HL-60 (cell line): Measurements from ENCODE around the gene HOXB2.

Experiments
- DNase-seq, 2 experiments: peaks; one replicate each; pipeline ENCODE4 v3.0.0-alpha.2; 2010 to 2020; ENCODE audit warnings: low read depth in 1 of 2, low spot score in 1 of 2
- H3K27ac ChIP-seq: fragments of 250-450 bp; sonication (Bioruptor Pico); replicated peaks from 2 replicates; pipeline ENCODE4 v1.5.1; 2020; ENCODE audit warnings: mild to moderate bottlenecking, moderate library complexity
- H3K27me3 ChIP-seq: fragments of 250-450 bp; sonication (Bioruptor Pico); 2 replicates; pipeline ENCODE4 v1.5.1; 2021; ENCODE audit warnings: mild to moderate bottlenecking, moderate library complexity; ENCODE audit not compliant: insufficient read depth, poor library complexity, severe bottlenecking
- H3K4me3 ChIP-seq: replicated peaks from 2 replicates; pipeline ENCODE4 v1.5.1; 2011; ENCODE audit warnings: mild to moderate bottlenecking, control low read depth, low read length; ENCODE audit not compliant: insufficient read depth
- CTCF ChIP-seq: IDR thresholded peaks from one replicate; pipeline ENCODE4 v1.5.1; 2011; ENCODE audit warnings: low read length, control low read depth, inconsistent platforms; ENCODE audit not compliant: insufficient read depth
- GABPA ChIP-seq: IDR thresholded peaks from 2 replicates; pipeline ENCODE4 v1.6.1; 2012; ENCODE audit warnings: low read depth
- POLR2AphosphoS5 ChIP-seq: IDR thresholded peaks from 2 replicates; pipeline ENCODE4 v1.6.1; 2012; ENCODE audit warnings: low read depth
- REST ChIP-seq: IDR thresholded peaks from 2 replicates; pipeline ENCODE4 v1.6.1; 2012; ENCODE audit warnings: low read depth; ENCODE audit not compliant: insufficient replicate concordance
- SPI1 ChIP-seq: IDR thresholded peaks from 2 replicates; pipeline ENCODE4 v1.6.1; 2012; ENCODE audit warnings: low read depth, mild to moderate bottlenecking, borderline replicate concordance

HOXB2 gene

GRCh38 chr17:48528936-48529682, 15.8 kb downstream of the HOXB2 start:
- no peak for DNase-seq
- no peak overlapping the region for H3K27ac ChIP-seq
- no peak for TF ChIP-seq POLR2AphosphoS5
- no peak for TF ChIP-seq REST
- no peak for TF ChIP-seq SPI1
- TF ChIP-seq GABPA, result no peak
- TF ChIP-seq CTCF, result no peak
- no peak overlapping the region for H3K4me3 ChIP-seq
- H3K27me3 ChIP-seq, result peaks cover 27% of the 10 kb centered on the region

GRCh38 chr17:48528153-48528935, 16.6 kb downstream of the HOXB2 start:
- Histone ChIP-seq H3K4me3 (no peak overlapping the region), H3K27ac (no peak overlapping the region), H3K27me3 (peaks cover 27% of the 10 kb centered on the region)
- TF ChIP-seq SPI1 (no peak), CTCF (no peak), POLR2AphosphoS5 (no peak), GABPA (no peak), REST (no peak)
- DNase-seq, result no peak

- no peak for TF ChIP-seq REST
- TF ChIP-seq POLR2AphosphoS5, result no peak
- no peak for TF ChIP-seq SPI1
- TF ChIP-seq GABPA, result no peak
- TF ChIP-seq CTCF, result no peak
- Histone ChIP-seq H3K4me3 (no peak overlapping the region), H3K27ac (no peak overlapping the region), H3K27me3 (peaks cover 30% of the 10 kb centered on the region)
- DNase-seq, result no peak
Observed at GRCh38 chr17:48527547-48527932, 17.4 kb downstream of the HOXB2 start.
